ENCODE data around the gene SEMA7A. TPM values are rescaled to one million over a fixed set of nuclear protein-coding genes. Genes with fewer than 3 reads are reported as not detected.

SEMA7A gene
- polyA plus RNA-seq, 1 experiment, result 22.7 TPM

GRCh38 chr15:74454764-74455500, 21.2 kb upstream of the SEMA7A start:
- no peaks in the 10 kb centered on the region for H3K27me3 ChIP-seq (ENCODE audit: control insufficient read depth, insufficient read depth, low read length)
- POLR2A ChIA-PET, result no interaction called here
- TF ChIP-seq, protein P1, sequence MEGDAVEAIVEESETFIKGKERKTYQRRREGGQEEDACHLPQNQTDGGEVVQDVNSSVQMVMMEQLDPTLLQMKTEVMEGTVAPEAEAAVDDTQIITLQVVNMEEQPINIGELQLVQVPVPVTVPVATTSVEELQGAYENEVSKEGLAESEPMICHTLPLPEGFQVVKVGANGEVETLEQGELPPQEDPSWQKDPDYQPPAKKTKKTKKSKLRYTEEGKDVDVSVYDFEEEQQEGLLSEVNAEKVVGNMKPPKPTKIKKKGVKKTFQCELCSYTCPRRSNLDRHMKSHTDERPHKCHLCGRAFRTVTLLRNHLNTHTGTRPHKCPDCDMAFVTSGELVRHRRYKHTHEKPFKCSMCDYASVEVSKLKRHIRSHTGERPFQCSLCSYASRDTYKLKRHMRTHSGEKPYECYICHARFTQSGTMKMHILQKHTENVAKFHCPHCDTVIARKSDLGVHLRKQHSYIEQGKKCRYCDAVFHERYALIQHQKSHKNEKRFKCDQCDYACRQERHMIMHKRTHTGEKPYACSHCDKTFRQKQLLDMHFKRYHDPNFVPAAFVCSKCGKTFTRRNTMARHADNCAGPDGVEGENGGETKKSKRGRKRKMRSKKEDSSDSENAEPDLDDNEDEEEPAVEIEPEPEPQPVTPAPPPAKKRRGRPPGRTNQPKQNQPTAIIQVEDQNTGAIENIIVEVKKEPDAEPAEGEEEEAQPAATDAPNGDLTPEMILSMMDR (IDR thresholded peaks at IDR 0.05; ENCODE audit: insufficient read depth, low read depth, low read length), result no peak
- no peak overlapping the region for H3K4me3 ChIP-seq (ENCODE audit: low read depth, low read length)
- CTCF ChIA-PET, result interaction anchor here (1.3 to 2.2 kb wide), 7 partner anchors 12 to 180 kb away, joined by 3 to 7 read pairs (median 4); no protein-coding TSS in a partner anchor
- no peak for DNase-seq (ENCODE audit: low read depth)
- H3K36me3 ChIP-seq (ENCODE audit: control insufficient read depth, insufficient read depth, low read length), result peaks cover 6% of the 10 kb centered on the region

GRCh38 chr15:74453925-74454763, 20.4 kb upstream of the SEMA7A start:
- H3K27me3 ChIP-seq (ENCODE audit: control insufficient read depth, insufficient read depth, low read length), result no peaks in the 10 kb centered on the region
- peaks cover 8% of the 10 kb centered on the region for H3K36me3 ChIP-seq (ENCODE audit: control insufficient read depth, insufficient read depth, low read length)
- H3K4me3 ChIP-seq (ENCODE audit: low read depth, low read length), result no peak overlapping the region
- ChIA-PET POLR2A (no interaction called here), CTCF (interaction anchor here (1.3 to 2.2 kb wide), 5 partner anchors 13 to 80 kb away, joined by 3 to 7 read pairs (median 4); no protein-coding TSS in a partner anchor)
- no peak for DNase-seq (ENCODE audit: low read depth)
- TF ChIP-seq, protein P1 (IDR thresholded peaks at IDR 0.05; ENCODE audit: insufficient read depth, low read depth, low read length), result no peak

DNA sequence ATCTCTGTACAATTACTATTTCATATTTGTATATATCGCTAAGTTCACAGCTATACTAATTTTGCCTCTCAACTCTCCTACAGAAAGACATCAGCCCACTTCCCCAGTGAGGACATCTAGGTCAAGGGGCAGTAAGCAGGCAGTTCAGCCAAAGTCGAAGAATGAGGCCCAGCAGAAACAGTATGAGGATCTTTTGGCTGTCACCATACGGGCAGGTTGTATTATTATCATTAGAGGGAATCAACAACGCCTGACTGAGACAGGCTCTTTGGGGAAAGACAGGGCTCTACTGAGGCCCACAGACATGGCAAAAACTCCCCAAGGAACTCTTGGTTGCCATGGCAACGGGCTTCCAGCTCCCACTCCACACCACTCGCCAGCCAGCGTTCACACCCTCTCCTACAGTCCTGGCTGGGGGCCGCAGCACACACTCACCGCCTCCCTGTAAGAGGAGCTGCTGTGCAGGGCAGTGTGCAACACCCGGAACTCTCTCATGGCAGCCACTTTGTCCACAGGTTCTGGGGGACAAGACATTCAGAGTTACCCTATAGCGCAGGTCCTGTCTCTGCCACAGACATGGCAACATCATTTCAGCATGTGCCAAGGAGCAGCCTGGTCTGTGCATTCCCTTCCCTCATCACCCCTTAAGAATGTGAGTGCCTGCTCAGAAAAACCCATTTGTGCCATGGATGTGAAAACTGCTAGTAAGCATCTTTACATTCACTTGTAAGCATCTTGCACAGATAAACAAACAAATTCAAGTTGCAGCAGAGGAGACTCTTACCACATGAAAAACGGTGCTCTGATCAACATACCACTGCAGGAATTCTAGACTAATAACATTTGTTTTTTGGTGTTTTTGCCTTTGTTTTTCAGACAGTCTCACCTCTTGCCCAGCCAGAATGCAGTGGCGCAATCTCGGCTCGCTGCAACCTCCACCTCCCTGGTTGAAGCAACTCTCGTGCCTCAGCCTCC, 18.4 kb upstream of the SEMA7A start:
- ChIA-PET CTCF (interaction anchor here (0.9 to 1.8 kb wide), 3 partner anchors 10 to 70 kb away, joined by 5 to 10 read pairs (median 6); no protein-coding TSS in a partner anchor), POLR2A (no interaction called here)
- TF ChIP-seq, protein P1 (IDR thresholded peaks at IDR 0.05; ENCODE audit: insufficient read depth, low read depth, low read length), result no peak
- Histone ChIP-seq H3K4me3 (ENCODE audit: low read depth, low read length) (no peak overlapping the region), H3K36me3 (ENCODE audit: control insufficient read depth, insufficient read depth, low read length) (peaks cover 21% of the 10 kb centered on the region), H3K27me3 (ENCODE audit: control insufficient read depth, insufficient read depth, low read length) (no peaks in the 10 kb centered on the region)
- DNase-seq (ENCODE audit: low read depth), result no peak

- Histone ChIP-seq H3K27me3 (ENCODE audit: control insufficient read depth, insufficient read depth, low read length) (no peaks in the 10 kb centered on the region), H3K36me3 (ENCODE audit: control insufficient read depth, insufficient read depth, low read length) (peaks cover 23% of the 10 kb centered on the region), H3K4me3 (ENCODE audit: low read depth, low read length) (no peak overlapping the region)
- ChIA-PET CTCF (interaction anchor here (0.8 to 1.8 kb wide), 4 partner anchors 9 to 76 kb away, joined by 3 to 10 read pairs (median 6); no protein-coding TSS in a partner anchor), POLR2A (no interaction called here)
- no peak for DNase-seq (ENCODE audit: low read depth)
- TF ChIP-seq, protein P1 (IDR thresholded peaks at IDR 0.05; ENCODE audit: insufficient read depth, low read depth, low read length), result no peak
Measured at GRCh38 chr15:74451322-74451721, 17.6 kb upstream of the SEMA7A start.
